Endodermal cell (in vitro differentiated cells): ENCODE measurements around the gene ROBO1. TPM values are rescaled to one million over a fixed set of nuclear protein-coding genes. Genes with fewer than 3 reads are reported as not detected.

Source experiments
- DNase-seq: peaks from one replicate; pipeline ENCODE4 v3.0.0-alpha.2; 2017
- H3K27ac ChIP-seq: 2 replicates; pipeline ENCODE4 v1.5.1; 2013; ENCODE audit warnings: mild to moderate bottlenecking, low read depth, low read length, moderate library complexity
- H3K27me3 ChIP-seq: 2 replicates; pipeline ENCODE4 v1.6.1; 2013; ENCODE audit warnings: mild to moderate bottlenecking, low read length, moderate library complexity; ENCODE audit not compliant: insufficient read depth, control insufficient read depth, poor library complexity, severe bottlenecking
- H3K36me3 ChIP-seq: 2 replicates; pipeline ENCODE4 v1.7.0; 2013; ENCODE audit warnings: mild to moderate bottlenecking, low read length, moderate library complexity; ENCODE audit not compliant: control insufficient read depth, insufficient read depth
- H3K4me1 ChIP-seq: one replicate; pipeline ENCODE4 v1.7.0; 2013; ENCODE audit warnings: low read length; ENCODE audit not compliant: control insufficient read depth, insufficient read depth
- H3K4me3 ChIP-seq: 2 replicates; pipeline ENCODE4 v1.5.1; 2013; ENCODE audit warnings: mild to moderate bottlenecking, low read length, moderate library complexity
- H3K9ac ChIP-seq: 2 replicates; pipeline ENCODE4 v1.6.1; 2013; ENCODE audit warnings: mild to moderate bottlenecking, low read length, moderate library complexity; ENCODE audit not compliant: poor library complexity, severe bottlenecking; ENCODE audit errors: extremely low read depth
- H3K9me3 ChIP-seq: 2 replicates; pipeline ENCODE4 v1.6.1; 2013; ENCODE audit warnings: mild to moderate bottlenecking, low read length, moderate library complexity; ENCODE audit not compliant: control insufficient read depth
- H3K27ac Mint-ChIP-seq: 2 replicates; pipeline ENCODE4 v1.8.0; 2020; ENCODE audit warnings: mixed read lengths
- H3K27me3 Mint-ChIP-seq: 2 replicates; pipeline ENCODE4 v1.8.0; 2021; ENCODE audit warnings: mild to moderate bottlenecking, mixed read lengths; ENCODE audit not compliant: insufficient read depth
- H3K36me3 Mint-ChIP-seq: 2 replicates; pipeline ENCODE4 v1.8.0; 2020; ENCODE audit warnings: low read depth, mixed read lengths
- H3K4me1 Mint-ChIP-seq: 2 replicates; pipeline ENCODE4 v1.8.0; 2020; ENCODE audit warnings: mixed read lengths
- H3K4me3 Mint-ChIP-seq: 2 replicates; pipeline ENCODE4 v1.8.0; 2020; ENCODE audit warnings: mild to moderate bottlenecking, moderate library complexity, mixed read lengths
- H3K9me3 Mint-ChIP-seq: 2 replicates; pipeline ENCODE4 v1.8.0; 2020; ENCODE audit warnings: mild to moderate bottlenecking, mixed read lengths
- WGBS, 2 experiments: methylation state at CpG; one replicate each; pipeline versions ENCODE4 v1.1.5 to v1.1.7; 2013; ENCODE audit warnings: missing lambda C conversion rate in 2 of 2, mixed read lengths in 1 of 2; ENCODE audit not compliant: insufficient coverage in 1 of 2, insufficient read length in 1 of 2; 5-methylcytosine and 5-hydroxymethylcytosine counted together
- total RNA-seq, 2 donors: library from RNA; stranded (reverse); fragmentation: NEBNext Ultra II Directional in 1 of 2; extraction: Animal tissue kit (Norgen Biotek cat#: 25700) in 1 of 2; gene quantifications; 2 replicates in 1 of 2; 3 replicates in 1 of 2; pipeline ENCODE4 v1.2.1, GENCODE V29; 2021
- TF ChIP-seq, protein P1 (sequence below): fragments of 200-600 bp; sonication (generic); conservative IDR thresholded peaks from 2 replicates; pipeline ENCODE4 v1.5.0; 2021; ENCODE audit warnings: antibody characterized with exemption, mild to moderate bottlenecking

Gene ROBO1
- total RNA-seq, 2 donors from 2014 or later: 74.8 to 75.9 TPM

DNA sequence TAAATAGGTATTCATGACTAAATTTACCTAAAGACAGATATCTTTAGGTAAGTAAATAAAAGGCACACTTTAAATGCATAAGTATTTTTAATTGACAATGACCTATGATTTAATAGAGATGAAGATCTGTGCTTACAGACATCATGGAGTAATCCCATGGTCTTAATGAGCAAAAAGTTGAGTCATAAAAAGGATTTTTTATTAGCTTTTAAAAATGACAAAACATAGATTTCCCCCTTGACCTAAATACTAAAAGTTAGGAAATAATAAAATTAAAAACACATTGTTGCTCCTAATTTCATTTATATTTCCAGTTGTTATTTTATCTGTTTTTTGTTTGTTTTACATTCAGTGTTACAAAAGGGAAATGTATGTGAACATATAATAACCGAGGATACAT is 1005.7 kb downstream of the ROBO1 start:
- no peak overlapping the region for H3K9ac ChIP-seq
- H3K27me3 ChIP-seq: no peaks in the 10 kb centered on the region
- TF ChIP-seq, protein P1, sequence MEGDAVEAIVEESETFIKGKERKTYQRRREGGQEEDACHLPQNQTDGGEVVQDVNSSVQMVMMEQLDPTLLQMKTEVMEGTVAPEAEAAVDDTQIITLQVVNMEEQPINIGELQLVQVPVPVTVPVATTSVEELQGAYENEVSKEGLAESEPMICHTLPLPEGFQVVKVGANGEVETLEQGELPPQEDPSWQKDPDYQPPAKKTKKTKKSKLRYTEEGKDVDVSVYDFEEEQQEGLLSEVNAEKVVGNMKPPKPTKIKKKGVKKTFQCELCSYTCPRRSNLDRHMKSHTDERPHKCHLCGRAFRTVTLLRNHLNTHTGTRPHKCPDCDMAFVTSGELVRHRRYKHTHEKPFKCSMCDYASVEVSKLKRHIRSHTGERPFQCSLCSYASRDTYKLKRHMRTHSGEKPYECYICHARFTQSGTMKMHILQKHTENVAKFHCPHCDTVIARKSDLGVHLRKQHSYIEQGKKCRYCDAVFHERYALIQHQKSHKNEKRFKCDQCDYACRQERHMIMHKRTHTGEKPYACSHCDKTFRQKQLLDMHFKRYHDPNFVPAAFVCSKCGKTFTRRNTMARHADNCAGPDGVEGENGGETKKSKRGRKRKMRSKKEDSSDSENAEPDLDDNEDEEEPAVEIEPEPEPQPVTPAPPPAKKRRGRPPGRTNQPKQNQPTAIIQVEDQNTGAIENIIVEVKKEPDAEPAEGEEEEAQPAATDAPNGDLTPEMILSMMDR: no peak
- no peaks in the 10 kb centered on the region for H3K4me1 ChIP-seq
- no peaks in the 10 kb centered on the region for H3K9me3 Mint-ChIP-seq
- no peaks in the 10 kb centered on the region for H3K27me3 Mint-ChIP-seq
- no peak overlapping the region for H3K4me3 Mint-ChIP-seq
- H3K4me1 Mint-ChIP-seq: peaks cover 6% of the 10 kb centered on the region
- H3K27ac ChIP-seq: no peak overlapping the region
- WGBS, 2 experiments: no CpG with 5 or more reads among the region's 1 CpG
- H3K36me3 Mint-ChIP-seq: no peaks in the 10 kb centered on the region
- no peaks in the 10 kb centered on the region for H3K9me3 ChIP-seq
- H3K36me3 ChIP-seq: no peaks in the 10 kb centered on the region
- H3K4me3 ChIP-seq: no peak overlapping the region
- no peak overlapping the region for H3K27ac Mint-ChIP-seq
- DNase-seq: no peak

DNA sequence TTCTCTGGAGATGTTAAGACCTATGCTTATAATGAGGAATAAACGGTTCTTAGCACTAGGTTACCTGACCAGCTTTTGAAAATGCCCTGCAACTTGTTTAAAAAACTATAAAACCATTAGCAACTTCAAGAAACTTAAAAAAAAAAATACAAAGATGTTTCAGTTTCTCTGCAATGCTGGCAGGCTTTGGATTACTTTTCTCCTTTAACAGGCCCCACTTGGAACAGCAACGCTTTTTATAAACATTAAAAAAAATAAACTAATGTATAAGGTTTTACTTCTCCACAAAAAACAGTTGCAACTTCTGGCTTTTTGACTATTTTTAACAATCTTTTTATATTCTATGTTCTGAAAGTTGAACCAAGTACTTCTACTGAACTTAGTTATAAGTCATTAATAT is 1006.7 kb downstream of the ROBO1 start:
- H3K27ac ChIP-seq: no peak overlapping the region
- no peak overlapping the region for H3K9ac ChIP-seq
- H3K4me3 ChIP-seq: no peak overlapping the region
- no peak for DNase-seq
- 80% methylated on average over 2 of the region's 2 CpGs; no CpG with 5 or more reads in 1 of the 2 experiments for WGBS, 2 experiments
- Mint-ChIP-seq H3K9me3 (no peaks in the 10 kb centered on the region), H3K4me3 (no peak overlapping the region), H3K27ac (no peak overlapping the region), H3K4me1 (peaks cover 6% of the 10 kb centered on the region), H3K27me3 (no peaks in the 10 kb centered on the region), H3K36me3 (no peaks in the 10 kb centered on the region)
- no peaks in the 10 kb centered on the region for H3K9me3 ChIP-seq
- H3K27me3 ChIP-seq: no peaks in the 10 kb centered on the region
- TF ChIP-seq, protein P1: no peak
- H3K4me1 ChIP-seq: no peaks in the 10 kb centered on the region
- H3K36me3 ChIP-seq: no peaks in the 10 kb centered on the region

DNA sequence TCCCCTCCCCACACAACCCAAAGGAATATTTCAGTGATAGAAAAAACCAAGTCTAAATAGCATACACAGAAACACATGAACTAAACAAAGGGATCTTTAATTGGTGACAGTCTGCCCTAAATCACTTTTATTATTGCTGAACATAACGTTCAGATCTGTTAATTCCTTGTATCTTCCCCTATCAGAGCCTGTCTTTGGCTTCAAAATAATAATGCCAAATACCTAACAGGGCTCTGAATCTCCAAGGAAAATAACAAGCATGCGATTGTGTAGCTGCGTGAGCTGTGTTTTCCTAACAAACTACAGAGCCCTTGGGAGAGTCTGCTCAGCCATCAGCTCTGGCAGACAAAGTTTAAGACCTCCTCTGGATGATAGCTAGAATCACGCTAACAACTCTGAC is 1010.1 kb downstream of the ROBO1 start:
- H3K9me3 Mint-ChIP-seq: no peaks in the 10 kb centered on the region
- Histone ChIP-seq H3K4me1 (no peaks in the 10 kb centered on the region), H3K4me3 (no peak overlapping the region), H3K27ac (peak overlapping the region; percentile 59), H3K9ac (no peak overlapping the region), H3K9me3 (no peaks in the 10 kb centered on the region), H3K27me3 (no peaks in the 10 kb centered on the region), H3K36me3 (no peaks in the 10 kb centered on the region)
- peaks cover 6% of the 10 kb centered on the region for H3K4me1 Mint-ChIP-seq
- 80 to 95% methylated on average over 2 to 4 of the region's 4 CpGs for WGBS, 2 experiments
- H3K27ac Mint-ChIP-seq: no peak overlapping the region
- H3K36me3 Mint-ChIP-seq: no peaks in the 10 kb centered on the region
- no peaks in the 10 kb centered on the region for H3K27me3 Mint-ChIP-seq
- no peak overlapping the region for H3K4me3 Mint-ChIP-seq
- DNase-seq: no peak
- TF ChIP-seq, protein P1: no peak
